T-helper 1 cell treated with Interleukin-12 subunit alpha and Interleukin-12 subunit beta and Interleukin-4 antibody, amounts not matched to agents 30 μg/mL and 1 μg/mL, for 36 hours (primary cell): Measurements from ENCODE around the gene SPATA46.
"Not testable (repeated sequence)": the region's sequence is repeated elsewhere in the genome, so short reads cannot be mapped to it uniquely, and the experiment has no call there.

Source experiments
- H3K27ac Mint-ChIP-seq: one replicate; pipeline ENCODE4 v1.8.0; 2021; ENCODE audit warnings: mild to moderate bottlenecking, mixed read lengths
- H3K27me3 Mint-ChIP-seq: one replicate; pipeline ENCODE4 v1.8.0; 2021; ENCODE audit warnings: low read depth, mixed read lengths
- H3K36me3 Mint-ChIP-seq: one replicate; pipeline ENCODE4 v1.8.0; 2021; ENCODE audit warnings: low read depth, mixed read lengths
- H3K4me1 Mint-ChIP-seq: one replicate; pipeline ENCODE4 v1.8.0; 2021; ENCODE audit warnings: low read depth, mixed read lengths
- H3K4me3 Mint-ChIP-seq: one replicate; pipeline ENCODE4 v1.8.0; 2021; ENCODE audit warnings: mild to moderate bottlenecking, moderate library complexity, mixed read lengths
- H3K9me3 Mint-ChIP-seq: one replicate; pipeline ENCODE4 v1.8.0; 2021; ENCODE audit warnings: mixed read lengths

Gene SPATA46, protein sequence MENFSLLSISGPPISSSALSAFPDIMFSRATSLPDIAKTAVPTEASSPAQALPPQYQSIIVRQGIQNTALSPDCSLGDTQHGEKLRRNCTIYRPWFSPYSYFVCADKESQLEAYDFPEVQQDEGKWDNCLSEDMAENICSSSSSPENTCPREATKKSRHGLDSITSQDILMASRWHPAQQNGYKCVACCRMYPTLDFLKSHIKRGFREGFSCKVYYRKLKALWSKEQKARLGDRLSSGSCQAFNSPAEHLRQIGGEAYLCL

DNA sequence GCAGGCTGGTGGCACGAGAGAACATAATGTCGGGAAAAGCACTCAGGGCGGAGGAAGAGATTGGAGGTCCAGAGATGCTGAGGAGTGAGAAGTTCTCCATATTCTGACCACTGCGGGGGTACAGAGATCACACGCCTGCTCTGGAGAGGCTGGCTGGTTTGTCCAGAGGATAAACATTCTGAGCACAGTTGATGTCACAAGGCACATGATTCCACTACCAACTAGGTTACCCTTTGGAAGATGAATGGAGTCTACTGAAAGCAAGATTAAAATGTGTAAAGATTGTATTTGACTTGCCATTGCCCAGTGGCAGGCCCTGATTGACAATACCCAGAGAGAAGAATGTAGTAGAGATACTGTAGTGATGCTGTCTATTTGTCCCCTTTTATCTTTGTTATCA lies at the start of gene SPATA46:
TSS of gene SPATA46 (minus strand) at position 164 of the 400 bp plus-strand sequence. CDS start at position 100, 64 bp downstream.
- H3K4me3 Mint-ChIP-seq, result no peak within 1 kb of the TSS
- H3K27me3 Mint-ChIP-seq, result no peaks in the 10 kb centered on the region
- no peaks in the 10 kb centered on the region for H3K9me3 Mint-ChIP-seq
- H3K36me3 Mint-ChIP-seq, result no peaks in the 10 kb centered on the region
- no peak within 1 kb of the TSS for H3K27ac Mint-ChIP-seq
- H3K4me1 Mint-ChIP-seq, result no peaks in the 10 kb centered on the region

DNA sequence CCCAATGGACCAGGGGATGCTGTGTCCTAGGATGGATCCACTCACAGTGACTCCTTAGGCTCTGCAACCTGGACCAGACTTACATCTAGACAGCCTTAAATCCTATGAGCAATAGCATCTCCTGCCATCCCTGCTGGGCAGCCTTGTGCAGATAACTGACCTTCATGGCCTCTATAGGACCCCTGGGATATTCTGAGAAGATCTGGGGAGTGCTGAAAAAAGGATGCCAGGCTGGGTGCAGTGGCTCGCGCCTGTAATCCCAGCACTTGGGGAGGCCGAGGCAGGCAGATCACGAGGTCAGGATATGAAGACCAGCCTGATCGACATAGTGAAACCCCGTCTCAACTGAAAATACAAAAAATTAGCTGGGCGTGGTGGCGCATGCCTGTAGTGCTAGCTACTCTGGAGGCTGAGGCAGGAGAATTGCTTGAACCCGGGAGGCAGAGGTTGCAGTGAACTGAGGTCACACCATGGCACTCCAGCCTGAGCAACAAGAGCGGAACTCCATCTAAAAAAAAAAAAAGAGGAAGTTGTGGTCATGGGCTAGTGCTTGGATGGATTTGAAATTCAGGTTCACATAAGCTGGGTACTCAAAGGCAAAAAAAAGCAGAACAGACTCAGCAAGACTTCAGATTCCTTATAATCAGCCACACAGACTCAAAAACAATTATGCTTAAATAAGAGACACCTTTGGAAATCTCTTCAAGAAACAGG lies 46.2 kb upstream of the SPATA46 start:
- Mint-ChIP-seq H3K9me3 (no peaks in the 10 kb centered on the region), H3K4me1 (no peaks in the 10 kb centered on the region), H3K27me3 (peaks cover under 1% of the 10 kb centered on the region), H3K4me3 (no peak overlapping the region), H3K36me3 (no peaks in the 10 kb centered on the region), H3K27ac (no peak overlapping the region)

DNA sequence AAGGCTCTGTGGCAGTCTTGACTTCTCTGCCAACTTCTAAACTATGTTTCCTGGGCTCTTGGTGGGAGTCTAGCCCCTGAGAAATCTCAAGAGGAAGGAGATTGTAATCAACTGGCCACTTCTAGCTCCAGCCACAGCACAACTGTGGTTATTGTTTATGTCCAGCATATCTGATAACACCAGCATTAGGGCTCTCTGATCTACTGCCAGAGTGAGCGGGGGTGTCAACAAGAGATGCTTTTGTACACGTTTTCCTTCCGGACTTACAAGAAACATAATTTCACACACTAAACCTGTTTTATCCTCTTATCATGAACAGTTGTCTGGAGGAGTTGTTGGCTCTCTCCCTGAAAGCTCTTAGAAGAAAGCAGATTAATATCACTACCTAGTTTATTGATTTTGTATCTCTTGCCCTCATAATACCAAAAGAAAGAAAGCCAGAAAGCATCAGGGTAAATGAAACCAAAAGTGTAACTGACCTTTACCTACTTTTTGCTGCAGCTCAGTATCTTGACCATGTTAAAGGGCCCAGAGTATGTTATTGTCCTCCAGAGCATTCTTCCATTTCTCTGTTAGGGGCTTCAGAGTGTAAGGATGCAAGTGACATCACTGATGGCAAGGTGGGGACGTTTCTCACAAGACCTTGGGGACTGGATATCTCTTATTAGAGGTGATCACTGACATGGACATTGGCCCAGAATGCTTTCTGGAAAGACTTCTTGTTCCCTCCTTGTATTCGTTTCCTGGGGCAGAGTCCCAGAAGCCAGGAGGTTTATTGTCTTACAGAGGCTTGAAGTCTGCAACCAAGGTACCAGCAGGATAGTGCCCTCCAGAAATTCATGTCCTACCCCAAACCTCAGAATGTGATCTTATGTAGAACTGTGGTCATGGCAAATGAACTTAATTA lies 44.9 kb upstream of the SPATA46 start:
- Mint-ChIP-seq H3K9me3 (no peaks in the 10 kb centered on the region), H3K4me1 (no peaks in the 10 kb centered on the region), H3K4me3 (no peak overlapping the region), H3K27me3 (peaks cover 6% of the 10 kb centered on the region), H3K36me3 (no peaks in the 10 kb centered on the region), H3K27ac (no peak overlapping the region)

DNA sequence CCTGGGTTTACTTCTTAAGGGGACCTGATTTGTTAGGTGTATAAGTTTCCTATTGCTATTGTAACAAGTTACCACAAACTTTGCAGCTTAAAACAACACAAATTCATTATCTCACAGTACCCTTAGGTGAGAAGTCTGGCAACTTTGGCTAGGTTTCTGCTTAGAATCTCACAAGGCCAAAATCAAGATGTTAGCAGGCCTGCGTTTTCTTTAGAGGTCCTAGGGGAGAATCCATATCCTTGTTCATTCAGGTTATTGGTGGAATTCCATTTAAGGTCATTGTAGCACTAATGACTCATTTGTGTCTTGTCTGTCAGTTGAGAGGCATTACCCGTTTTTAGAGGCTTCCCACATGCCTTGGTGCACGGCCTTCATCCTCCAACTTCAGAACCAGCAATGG lies 43.5 kb upstream of the SPATA46 start:
- peaks cover 17% of the 10 kb centered on the region for H3K27me3 Mint-ChIP-seq
- no peaks in the 10 kb centered on the region for H3K9me3 Mint-ChIP-seq

DNA sequence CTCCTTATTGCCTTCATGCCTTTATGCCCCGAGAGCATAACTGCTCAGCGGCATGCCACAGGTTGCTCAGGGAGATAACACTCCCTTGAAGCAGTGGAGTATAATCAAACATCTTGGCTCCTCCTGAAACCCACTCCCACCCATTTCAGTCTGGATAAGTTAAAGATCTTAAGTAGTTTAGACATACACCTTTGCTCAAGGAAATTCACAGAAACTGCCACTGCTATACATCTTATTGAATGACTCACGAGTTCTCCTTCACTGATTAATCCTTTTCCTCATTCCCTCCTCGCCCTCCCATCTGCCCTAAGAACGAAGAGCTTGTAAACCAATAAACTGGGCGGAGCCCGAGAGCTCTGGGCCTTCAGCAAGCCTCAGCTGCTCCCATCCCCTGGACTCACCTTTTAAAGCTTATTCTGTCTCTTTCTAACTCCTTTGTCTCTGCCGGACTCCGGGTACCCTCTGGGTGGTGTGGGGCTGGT lies 42.8 kb upstream of the SPATA46 start:
- not testable (repeated sequence) for H3K36me3 Mint-ChIP-seq, H3K9me3 Mint-ChIP-seq, H3K4me3 Mint-ChIP-seq, H3K27ac Mint-ChIP-seq, H3K4me1 Mint-ChIP-seq
- H3K27me3 Mint-ChIP-seq, result peaks cover 17% of the 10 kb centered on the region

More for the DNA sequence above, 43.5 kb upstream of the SPATA46 start:
- Mint-ChIP-seq H3K4me3 (no peak overlapping the region), H3K4me1 (no peaks in the 10 kb centered on the region), H3K27ac (no peak overlapping the region), H3K36me3 (no peaks in the 10 kb centered on the region)

DNA sequence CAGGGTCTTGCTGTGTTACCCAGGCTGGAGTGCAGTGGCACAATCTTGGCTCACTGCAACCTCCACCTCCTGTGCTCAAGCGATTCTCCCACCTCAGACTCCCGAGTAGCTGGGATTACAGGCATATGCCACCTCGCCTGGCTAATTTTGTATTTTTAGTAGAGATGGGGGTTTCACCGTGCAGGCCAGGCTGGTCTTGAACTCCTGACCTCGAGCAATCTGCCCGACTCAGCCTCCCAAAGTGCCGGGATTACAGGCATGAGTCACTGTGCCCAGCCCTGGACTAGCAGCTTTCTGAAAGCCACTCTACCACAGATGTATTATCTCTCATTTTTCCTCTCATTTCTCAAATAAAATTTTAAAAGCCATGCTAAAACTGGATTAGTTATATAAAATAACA lies 41.9 kb upstream of the SPATA46 start:
- peaks cover 17% of the 10 kb centered on the region for H3K27me3 Mint-ChIP-seq
- not testable (repeated sequence) for H3K27ac Mint-ChIP-seq, H3K4me3 Mint-ChIP-seq, H3K9me3 Mint-ChIP-seq, H3K36me3 Mint-ChIP-seq, H3K4me1 Mint-ChIP-seq

DNA sequence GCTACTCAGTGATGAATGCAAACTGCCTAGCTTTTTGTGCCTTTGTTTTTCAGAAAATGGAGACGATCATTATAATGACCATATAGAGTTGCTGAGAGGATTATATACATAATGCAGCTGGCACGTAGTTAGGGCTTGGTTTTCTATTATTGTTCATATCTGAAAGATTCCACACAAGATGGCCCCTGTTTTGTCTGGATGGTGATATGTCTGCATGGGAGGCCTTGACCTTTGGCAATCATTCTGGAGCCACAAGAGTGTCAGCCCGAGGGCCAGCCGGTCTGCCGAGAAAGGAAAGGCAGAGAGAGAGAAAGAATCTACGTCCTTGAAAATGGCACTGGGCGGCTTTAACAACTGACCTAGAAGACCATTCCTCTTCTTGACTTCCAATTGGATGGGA lies 41.0 kb upstream of the SPATA46 start:
- Mint-ChIP-seq H3K27ac (no peak overlapping the region), H3K4me3 (no peak overlapping the region), H3K27me3 (peaks cover 17% of the 10 kb centered on the region), H3K36me3 (no peaks in the 10 kb centered on the region), H3K9me3 (no peaks in the 10 kb centered on the region), H3K4me1 (no peaks in the 10 kb centered on the region)

DNA sequence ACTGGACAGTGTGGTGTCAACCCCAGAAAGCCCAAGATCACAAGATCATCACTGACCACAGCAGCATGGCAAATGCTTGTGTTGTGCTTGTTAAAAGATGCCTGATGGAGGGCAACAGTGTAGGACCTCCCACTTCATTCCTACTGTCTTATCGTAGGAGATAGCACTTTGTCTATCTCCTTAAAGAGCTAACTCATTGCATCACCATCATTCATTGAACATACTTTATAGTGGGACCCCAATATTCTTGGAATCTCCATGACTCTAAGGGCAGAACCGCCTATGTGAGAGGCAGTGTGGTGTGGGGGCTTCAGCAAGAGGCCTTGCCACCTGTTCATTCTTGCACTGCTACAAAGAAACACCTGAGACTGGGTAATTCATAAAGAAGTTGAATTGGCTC lies 40.3 kb upstream of the SPATA46 start:
- Mint-ChIP-seq H3K4me1 (no peaks in the 10 kb centered on the region), H3K27me3 (peaks cover 17% of the 10 kb centered on the region), H3K36me3 (no peaks in the 10 kb centered on the region)

DNA sequence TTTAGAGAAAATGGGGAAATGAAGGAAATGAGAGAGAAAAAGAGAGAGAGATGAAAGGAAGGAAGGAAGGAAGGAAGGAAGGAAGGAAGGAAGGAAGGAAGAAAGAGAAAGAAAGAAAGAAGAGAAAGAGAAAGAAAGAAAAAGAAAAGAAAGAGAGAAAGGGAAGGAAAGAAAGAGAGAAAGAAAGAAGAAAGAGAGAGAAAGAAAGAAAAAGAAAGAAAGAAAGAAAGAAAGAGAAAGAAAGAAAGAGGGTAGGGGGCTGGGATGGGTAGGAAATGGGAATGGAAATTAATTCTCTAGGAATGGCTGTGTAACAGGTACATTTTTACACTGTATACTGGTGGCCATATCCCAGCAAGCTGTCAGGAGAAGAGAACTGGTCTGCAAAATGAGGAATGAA lies 39.6 kb upstream of the SPATA46 start:
- Mint-ChIP-seq H3K4me3 (no peak overlapping the region), H3K9me3 (no peaks in the 10 kb centered on the region), H3K36me3 (no peaks in the 10 kb centered on the region), H3K27me3 (peaks cover 17% of the 10 kb centered on the region), H3K4me1 (no peaks in the 10 kb centered on the region), H3K27ac (no peak overlapping the region)

More for the DNA sequence above, 40.3 kb upstream of the SPATA46 start:
- no peaks in the 10 kb centered on the region for H3K9me3 Mint-ChIP-seq
- no peak overlapping the region for H3K27ac Mint-ChIP-seq
- no peak overlapping the region for H3K4me3 Mint-ChIP-seq

DNA sequence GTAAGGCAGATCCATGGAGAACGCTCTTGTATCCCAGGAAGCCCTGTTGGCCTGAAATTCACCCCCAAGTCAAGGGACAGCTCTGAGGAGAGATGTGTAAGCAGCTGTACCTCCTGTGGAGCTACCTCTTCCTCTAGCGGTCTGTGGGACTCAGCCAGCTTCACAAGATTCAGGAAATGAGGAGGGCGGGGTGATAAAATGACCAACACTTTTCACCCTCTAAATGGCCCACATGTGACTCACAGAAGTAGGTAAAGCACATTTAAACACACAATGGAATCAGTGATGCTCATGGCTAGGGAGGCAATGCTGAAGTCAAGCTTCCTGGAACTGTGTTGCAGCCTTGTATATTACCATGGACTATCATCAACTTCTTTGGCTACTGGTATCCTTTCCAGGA lies 35.3 kb upstream of the SPATA46 start, which contains the start of gene SH2D1B:
TSS of gene SH2D1B (minus strand) at position 135 of the 400 bp plus-strand sequence. CDS start at position 15, 120 bp downstream.
- no peak within 1 kb of the TSS for H3K4me3 Mint-ChIP-seq
- no peak within 1 kb of the TSS for H3K27ac Mint-ChIP-seq
- no peaks in the 10 kb centered on the region for H3K9me3 Mint-ChIP-seq
- peaks cover 10% of the 10 kb centered on the region for H3K27me3 Mint-ChIP-seq
- H3K4me1 Mint-ChIP-seq, result no peaks in the 10 kb centered on the region
- H3K36me3 Mint-ChIP-seq, result no peaks in the 10 kb centered on the region

DNA sequence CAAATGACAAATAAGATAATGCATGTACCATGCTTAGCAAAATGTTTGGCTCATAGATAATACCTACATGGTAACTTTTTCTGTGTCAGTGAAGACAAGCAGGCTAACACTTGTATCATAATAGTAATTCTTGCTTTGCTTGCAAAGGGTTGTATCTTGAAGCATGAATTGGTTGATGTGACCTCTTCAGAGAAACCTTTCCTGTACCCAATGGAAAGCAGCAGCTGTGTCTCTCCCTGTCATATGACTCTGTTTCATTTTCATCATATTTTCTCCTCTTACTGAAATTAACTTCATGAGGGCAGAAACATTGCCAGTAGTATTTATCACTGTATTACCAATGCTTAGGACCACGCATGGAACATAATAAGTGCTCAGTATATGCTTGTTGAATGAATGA lies 30.9 kb upstream of the SPATA46 start:
- H3K9me3 Mint-ChIP-seq, result no peaks in the 10 kb centered on the region
- H3K36me3 Mint-ChIP-seq, result no peaks in the 10 kb centered on the region
- H3K4me1 Mint-ChIP-seq, result no peaks in the 10 kb centered on the region
- H3K4me3 Mint-ChIP-seq, result no peak overlapping the region
- H3K27ac Mint-ChIP-seq, result no peak overlapping the region
- H3K27me3 Mint-ChIP-seq, result peaks cover 8% of the 10 kb centered on the region

DNA sequence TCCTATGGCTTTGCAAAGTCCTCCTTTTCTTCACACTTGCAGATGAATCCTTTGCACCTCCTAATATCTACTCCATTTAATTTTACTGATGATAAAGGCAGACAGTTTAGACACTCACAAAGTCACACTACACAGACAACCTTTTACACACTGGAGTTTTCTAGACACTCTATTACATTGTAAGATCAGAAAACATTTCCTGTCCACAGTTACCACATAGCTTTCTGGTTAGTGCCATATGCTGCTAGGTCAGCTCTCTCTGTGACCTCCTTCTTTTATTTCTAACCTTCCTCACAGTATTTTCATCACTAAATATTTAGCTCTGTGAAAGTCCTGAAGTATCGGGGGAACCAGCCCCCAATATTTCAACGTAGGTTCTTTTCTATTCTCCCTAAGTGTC lies 30.2 kb upstream of the SPATA46 start:
- no peak overlapping the region for H3K4me3 Mint-ChIP-seq
- H3K4me1 Mint-ChIP-seq, result no peaks in the 10 kb centered on the region
- H3K9me3 Mint-ChIP-seq, result no peaks in the 10 kb centered on the region
- no peaks in the 10 kb centered on the region for H3K36me3 Mint-ChIP-seq
- no peak overlapping the region for H3K27ac Mint-ChIP-seq
- H3K27me3 Mint-ChIP-seq, result peaks cover 8% of the 10 kb centered on the region

DNA sequence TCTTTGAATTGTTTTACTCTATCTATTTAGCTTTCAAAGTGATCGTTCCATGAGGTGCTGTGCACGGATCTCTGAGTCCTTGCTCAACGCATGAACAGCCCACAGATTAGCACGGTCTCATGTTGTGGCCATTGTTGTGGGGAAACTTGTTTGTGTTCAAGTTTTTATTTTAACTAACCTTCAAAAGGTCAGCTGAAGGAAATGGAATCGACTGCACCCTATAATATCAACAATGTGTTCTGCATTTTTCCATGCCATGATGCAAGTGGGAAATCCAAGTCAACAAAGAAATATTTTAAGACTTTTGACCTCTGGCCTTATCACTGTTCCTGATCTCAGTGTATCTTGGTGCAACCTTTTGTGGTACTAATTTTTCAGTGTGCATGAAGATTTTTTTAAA lies 29.1 kb upstream of the SPATA46 start:
- H3K4me1 Mint-ChIP-seq, result no peaks in the 10 kb centered on the region
- H3K9me3 Mint-ChIP-seq, result no peaks in the 10 kb centered on the region
- peaks cover 8% of the 10 kb centered on the region for H3K27me3 Mint-ChIP-seq
- H3K4me3 Mint-ChIP-seq, result no peak overlapping the region
- H3K36me3 Mint-ChIP-seq, result no peaks in the 10 kb centered on the region
- no peak overlapping the region for H3K27ac Mint-ChIP-seq

DNA sequence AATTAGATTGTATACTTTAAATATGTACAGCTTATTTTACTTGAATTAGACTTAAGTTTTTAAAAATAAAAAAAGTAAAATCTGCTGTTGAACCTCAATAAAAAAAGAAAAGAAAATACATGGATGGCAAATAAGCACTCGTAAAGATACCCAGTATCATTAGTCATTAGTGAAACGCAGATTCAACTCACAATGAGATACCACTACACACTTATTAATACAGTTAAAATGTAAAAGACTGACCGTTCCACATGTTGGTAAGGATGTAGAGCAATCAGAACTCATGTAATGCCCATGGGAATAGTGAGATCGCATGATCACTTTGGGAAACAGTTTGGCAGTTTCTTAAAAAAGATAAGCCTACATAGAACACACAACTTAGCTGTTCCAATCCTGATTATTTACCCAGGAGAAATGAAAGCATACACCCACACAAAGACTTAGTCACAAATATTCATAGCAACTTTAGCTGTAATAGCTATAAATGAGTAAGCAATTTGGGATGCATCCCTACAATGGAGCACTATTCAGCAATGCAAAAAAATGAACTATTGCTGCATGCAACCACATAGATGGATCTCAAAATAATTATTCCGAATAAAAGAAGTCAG lies 28.0 kb upstream of the SPATA46 start:
- Mint-ChIP-seq H3K36me3 (no peaks in the 10 kb centered on the region), H3K4me3 (no peak overlapping the region), H3K27me3 (peaks cover 8% of the 10 kb centered on the region), H3K4me1 (no peaks in the 10 kb centered on the region), H3K27ac (no peak overlapping the region), H3K9me3 (no peaks in the 10 kb centered on the region)
